Activated naive CD4-positive, alpha-beta T cell treated with anti-CD3 and anti-CD28 coated beads for 36 hours (primary cell): Measurements from ENCODE around the gene C2orf69. TPM values are rescaled to one million over a fixed set of nuclear protein-coding genes. Genes with fewer than 3 reads are reported as not detected.

Source experiments
- total RNA-seq, 2 experiments: library from RNA; stranded (reverse); gene quantifications; one replicate each; pipeline ENCODE4 v1.2.3, GENCODE V29; 2021

Gene C2orf69
- total RNA-seq, 2 experiments from 2014 or later, result 18.5 to 20.6 TPM

Other genes with a start within 250 kb of the C2orf69 start
- gene FTCDNL1, start 60.1 kb upstream of the C2orf69 start, total RNA-seq, result 1 to 10 TPM; 3.8 to 5.2 TPM
- gene TYW5, start 44.2 kb downstream of the C2orf69 start, total RNA-seq, result 1 to 10 TPM; 7.8 to 7.9 TPM
- gene MAIP1, start 44.3 kb downstream of the C2orf69 start, total RNA-seq, result 10 to 100 TPM; 28.6 to 30.0 TPM